IPS DF 4.7 (cell line): ENCODE measurements around the gene ACOX3.
"Not testable (repeated sequence)": the region's sequence is repeated elsewhere in the genome, so short reads cannot be mapped to it uniquely, and the experiment has no call there.

ENCODE experiments used
- DNase-seq: peaks from one replicate; pipeline ENCODE4 v3.0.0-alpha.2; 2013; ENCODE audit warnings: low spot score; ENCODE audit errors: extremely low read depth

Gene ACOX3

DNA sequence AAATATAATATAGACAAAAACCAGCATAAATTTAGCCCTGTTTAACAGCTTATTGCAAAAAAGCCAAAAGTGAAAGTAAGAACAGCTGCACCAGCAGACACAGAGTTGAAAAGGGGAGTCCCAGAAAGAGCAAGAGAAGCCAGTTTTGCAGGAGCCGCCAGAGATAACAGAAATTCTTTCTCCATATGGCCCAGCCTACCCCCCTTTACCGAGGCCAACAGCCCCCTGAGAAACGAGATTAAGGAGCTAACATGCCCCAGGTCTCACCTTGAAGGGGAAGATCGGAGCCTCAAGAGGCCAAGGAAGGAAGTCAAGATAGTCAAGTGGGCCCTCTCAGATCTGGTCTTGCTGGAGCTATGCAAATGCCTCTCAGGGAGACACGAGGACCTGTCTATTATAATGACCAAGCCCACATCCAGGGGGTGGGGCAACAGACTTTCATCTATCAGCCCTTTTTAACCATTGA is 4.8 kb downstream of the ACOX3 start:
- DNase-seq, result no peak

DNA sequence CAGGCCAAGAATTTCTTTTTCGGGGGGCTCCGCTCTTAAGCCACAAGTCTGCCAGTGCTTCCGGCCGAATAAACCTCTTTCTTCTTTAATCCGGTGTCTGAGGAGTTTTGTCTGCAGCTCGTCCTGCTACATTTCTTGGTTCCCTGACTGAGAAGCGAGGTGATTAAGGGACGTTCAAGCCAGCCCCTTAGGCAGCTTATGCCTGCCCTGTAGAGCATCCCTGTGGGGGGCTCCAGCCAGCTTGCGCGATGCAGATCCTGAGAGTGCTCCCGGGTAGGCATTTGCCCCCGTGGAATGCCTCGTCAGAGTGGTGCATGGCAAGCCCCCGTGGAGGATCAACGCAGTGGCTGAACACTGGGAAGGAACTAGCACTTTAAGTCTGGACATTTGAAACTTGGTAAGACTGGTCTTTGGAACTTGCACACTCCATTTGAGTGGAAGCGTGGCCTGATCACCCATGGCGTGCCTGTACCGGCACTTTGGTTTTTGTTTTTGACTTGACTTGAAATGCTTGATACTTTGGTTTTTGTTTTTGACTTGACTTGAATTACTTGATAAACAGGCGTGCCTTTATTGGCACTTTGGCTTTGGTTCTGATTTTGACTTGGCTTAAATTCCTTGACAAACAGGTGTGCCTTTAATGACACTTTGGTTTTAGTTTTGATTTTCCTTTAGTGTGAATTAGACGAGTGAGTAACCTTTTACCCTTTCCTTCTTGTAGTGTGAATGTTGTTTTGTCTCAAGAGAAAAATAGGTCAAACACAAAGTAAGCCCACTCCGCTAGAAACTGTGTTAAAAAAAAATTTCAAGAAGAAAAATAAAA is 6.1 kb downstream of the ACOX3 start:
- no peak for DNase-seq

DNA sequence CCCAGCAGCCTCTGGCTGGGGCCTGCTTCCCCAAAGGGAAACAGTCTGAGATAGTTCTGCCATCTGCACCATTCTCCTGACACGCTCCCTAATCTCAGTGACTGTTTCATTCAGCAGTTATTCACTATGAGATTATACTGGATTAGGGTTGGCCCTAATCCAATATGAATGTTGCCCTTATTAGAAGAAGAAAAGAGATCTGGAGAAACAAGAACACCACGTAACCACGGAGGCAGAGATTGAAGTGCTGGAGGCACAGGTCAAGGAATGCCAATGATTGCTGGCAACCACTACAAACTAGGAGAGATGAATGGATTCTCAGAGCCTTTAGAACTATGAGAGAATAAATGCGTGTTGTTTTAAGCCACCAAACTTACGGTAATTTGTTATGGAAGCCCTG is 7.4 kb downstream of the ACOX3 start:
- no peak for DNase-seq

DNA sequence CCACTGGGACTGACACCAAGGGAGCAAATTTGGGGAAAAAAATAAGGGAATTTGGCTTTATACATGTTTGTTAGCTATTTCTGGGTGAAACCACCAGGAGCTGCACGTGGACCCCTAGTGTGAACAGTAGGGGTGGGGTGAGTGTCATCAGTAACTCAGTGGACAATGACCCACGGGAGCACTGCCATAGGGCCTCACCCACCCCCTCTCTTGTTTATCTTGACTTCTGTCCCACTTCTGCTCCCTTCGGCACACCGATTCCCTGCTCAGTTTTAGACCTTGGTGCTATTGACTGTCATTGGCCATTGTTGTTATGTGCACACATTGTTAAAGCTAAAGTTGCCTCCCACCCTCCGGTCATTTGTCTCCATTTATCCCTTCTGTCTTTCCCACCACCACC is 9.0 kb downstream of the ACOX3 start:
- no peak for DNase-seq

DNA sequence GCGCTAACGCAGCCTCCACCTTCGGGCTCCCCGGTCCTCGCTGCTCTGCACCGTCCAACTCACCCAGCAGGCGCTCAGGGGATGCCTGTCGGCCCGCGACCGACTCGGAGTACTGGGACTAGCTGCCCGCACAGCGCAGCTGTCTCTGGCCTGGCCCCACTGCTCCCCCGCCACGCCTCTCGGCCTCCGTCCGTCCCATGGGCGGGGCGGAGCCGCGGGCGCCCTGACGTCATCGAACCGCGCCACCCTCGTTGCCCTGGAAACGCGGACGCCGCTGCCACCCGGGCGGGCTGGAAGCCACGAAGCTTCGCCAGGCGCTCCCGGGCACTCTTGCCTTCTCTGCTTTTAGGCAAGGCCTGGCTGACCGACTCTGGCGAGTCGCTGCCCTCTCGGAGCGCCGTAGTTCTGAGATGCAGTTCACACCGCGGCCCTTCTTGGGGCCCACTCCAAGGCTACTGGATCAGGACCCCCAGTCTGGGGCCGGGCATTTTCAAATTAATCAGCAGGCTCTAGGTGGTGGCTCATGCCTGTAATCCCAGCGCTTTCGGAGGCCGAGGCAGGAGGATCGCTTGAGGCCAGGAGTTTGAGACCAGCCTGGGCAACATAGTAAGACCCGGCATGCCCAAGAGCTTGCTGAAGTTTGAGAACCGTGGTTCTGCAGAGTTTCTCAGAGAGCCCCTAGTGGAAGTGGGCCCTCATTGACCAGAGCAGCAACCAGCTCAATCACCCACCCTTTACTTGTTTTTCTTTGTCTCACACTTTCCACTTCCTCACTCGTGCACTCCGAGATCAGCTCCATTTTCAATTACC is 12.0 kb downstream of the ACOX3 start:
- DNase-seq, result no peak

DNA sequence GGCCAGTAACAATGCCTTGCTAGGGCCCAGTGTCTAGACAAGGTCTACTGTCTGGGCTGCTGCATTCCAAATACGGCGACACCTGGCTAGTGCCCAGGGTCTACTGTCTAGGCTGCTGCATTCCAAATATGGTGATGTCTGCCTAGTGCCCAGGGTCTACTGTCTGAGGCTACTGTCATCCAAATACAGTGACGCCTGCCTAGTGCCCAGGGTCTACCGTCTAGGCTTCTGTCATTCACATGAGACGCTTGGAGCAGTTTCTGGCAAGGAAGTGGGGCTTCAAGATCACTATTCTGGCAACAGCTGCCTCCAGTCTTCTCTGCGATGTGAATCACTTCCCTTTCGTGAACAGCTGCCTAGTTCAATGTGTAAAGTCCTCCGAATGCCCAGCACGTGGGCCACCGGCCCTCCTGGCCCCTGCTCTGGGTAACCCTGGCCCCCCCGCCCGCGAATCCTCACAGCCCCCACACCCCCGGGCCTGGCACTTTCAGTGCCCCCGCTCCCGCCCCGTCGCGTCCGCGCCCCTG is 12.7 kb downstream of the ACOX3 start:
- DNase-seq, result no peak

DNA sequence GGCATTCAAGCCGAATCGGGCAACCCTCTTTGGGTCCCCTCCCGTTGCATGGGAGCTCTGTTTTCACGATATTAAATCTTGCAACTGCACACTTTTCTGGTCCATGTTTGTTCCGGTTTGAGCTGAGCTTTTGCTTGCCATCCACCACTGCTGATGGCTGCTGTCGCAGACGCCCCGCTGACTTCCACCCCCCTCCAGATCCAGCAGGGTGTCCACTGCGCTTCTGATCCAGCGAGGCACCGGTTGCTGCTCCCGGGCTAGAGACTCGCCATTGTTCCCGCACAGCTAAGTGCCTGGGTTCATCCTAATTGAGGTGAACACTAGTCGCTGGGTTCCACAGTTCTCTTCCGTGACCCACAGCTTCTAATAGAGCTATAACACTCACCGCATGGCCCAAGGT is 13.3 kb downstream of the ACOX3 start:
- no peak for DNase-seq

DNA sequence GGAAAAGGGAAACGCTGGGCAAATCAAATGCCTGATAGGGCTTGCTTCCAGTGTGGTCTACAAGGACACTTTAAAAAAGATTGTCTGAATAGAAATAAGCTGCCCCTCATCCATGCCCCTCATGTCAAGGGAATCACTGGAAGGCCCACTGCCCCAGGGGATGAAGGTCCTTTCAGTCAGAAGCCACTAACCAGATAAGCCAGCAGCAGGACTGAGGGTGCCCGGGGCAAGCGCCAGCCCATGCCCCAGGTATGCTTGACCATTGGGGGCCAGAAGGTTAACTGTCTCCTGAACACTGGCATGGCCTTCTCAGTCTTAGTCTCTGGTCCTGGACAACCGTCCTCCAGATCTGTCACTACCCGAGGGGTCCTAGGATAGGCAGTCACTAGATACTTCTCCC is 17.7 kb downstream of the ACOX3 start:
- DNase-seq, result no peak

DNA sequence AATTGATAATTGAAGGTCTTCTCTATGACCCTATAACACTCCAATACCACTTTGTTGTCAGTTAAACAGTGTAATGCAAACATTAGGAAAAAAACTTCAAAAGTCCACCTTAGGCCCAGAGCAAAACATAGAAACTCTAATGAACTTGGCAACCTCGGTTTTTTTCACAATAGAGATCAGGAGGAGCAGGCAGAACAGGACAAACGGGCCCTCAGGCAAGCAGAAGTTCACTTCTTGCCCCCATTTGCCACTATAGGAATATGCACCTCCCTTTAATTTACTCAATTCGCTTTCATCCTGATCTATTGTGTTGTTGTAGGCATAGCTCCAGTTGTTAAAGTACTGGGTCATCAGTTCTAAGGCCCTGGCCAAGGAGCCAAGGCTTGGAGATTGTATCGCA is 18.2 kb downstream of the ACOX3 start:
- DNase-seq, result no peak

DNA sequence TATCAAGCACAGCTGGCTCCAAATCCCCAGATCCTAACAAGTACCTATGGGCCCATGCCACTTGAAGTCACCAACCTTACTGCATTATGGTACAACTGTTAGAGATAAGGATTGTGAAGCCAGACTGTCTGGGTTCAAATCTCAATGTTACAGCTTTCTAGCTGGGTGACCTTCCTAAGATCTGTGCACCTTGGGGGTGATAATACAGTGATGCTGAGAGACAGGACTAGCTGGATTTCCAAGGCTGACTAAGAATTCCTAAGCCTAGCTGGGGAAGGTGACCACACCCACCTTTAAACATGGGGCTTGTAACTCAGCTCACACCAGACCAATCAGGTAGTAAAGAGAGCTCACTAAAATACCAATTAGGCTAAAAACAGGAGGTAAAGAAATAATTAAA is 20.4 kb downstream of the ACOX3 start:
- DNase-seq, result not testable (repeated sequence)

DNA sequence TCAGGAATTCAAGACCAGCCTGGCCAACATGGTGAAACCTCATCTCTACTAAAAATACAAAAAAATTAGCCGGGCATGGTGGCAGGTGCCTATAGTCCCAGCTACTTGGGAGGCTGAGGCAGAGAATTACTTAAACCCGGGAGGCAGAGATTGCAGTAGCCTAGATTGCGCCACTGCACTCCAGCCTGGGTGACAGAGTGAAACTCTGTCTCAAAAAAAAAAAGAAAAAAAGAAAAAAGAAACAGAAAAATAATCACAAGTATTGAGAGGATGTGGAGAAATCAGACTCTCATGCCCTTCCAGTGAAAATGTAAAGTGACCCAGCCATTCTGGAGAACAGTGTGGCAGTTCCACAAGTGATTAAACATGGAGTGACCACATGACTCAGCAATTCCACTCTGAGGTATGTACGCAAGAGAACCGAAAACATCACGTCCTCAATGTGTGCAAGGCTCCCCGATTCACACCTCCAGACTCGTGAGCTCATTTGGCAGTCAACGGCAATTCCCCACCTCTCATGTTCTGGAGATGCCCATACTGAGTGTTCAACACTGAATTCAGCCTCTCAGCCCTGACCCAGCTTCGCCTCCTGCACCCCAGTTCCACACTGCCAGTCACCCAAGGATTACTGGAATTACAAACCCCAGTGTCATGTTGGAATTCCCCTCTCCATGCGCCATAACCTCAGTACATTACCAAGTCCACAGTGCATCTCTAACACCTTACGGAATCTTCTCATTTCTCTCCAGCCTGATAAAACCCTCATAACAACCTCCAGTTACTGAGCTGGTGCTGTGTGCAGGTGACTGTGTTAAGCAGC is 21.1 kb downstream of the ACOX3 start:
- DNase-seq, result no peak

DNA sequence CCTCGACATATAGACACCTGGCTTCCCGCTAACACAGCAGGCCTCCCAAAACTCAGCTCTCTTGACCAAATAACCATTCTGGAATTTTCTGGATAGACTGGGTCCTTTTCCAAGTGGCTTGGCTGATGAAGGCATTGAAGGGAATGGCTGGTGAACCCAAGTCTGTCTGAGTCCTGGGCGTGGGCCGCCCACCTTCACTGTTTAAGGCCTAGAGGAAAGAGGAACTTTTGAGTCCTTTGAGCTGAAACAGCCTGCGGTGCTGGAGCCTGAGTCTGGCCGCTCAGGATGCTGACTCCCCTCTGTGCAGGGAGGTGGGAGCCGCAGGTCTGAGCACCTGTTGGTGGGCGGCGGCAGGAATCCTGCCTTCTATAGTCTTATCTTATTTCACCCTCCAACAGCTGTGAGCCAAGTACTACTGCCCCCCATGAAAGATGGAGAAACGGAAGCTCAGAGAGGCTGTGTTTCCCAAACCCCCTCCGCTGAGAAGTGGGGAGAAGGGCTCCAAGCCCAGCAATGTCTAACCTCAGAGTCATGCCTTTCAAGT is 23.4 kb downstream of the ACOX3 start:
- DNase-seq, result no peak

DNA sequence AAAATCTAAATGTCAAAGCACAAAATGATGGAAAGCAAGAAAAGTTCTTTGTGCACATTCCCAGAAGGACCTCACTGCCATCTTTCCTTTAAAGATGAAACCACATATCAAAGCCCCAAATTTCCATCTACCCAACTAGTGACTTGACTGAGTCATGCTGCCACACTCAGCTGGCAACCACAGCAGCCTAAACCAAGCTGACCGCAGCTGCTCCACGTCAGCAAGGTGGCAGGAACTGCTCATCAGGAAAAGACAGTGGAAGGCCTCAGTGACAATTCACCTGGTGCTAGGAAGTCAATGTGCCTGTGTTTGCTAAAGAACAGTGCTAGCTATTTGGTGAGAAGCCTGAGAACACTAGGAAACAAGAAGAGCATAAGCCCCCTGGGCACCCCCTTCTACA is 26.1 kb downstream of the ACOX3 start:
- DNase-seq, result no peak

DNA sequence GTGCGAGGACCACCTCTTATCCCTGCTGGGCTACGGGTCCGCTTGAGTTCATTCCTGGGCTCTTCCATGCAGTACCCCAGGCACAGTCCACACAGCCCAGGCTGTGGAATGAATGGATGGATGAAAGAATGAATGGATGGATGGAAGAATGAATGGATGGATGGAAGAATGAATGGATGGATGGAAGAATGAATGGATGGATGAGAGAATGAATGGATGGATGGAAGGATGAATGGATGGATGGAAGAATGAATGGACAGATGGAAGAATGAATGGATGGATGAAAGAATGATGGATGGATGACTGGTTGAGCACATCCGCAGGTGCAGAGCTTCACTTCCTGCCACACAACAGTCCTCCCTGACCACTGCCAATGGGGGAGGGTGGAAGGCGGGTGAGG is 28.2 kb downstream of the ACOX3 start:
- DNase-seq, result no peak

DNA sequence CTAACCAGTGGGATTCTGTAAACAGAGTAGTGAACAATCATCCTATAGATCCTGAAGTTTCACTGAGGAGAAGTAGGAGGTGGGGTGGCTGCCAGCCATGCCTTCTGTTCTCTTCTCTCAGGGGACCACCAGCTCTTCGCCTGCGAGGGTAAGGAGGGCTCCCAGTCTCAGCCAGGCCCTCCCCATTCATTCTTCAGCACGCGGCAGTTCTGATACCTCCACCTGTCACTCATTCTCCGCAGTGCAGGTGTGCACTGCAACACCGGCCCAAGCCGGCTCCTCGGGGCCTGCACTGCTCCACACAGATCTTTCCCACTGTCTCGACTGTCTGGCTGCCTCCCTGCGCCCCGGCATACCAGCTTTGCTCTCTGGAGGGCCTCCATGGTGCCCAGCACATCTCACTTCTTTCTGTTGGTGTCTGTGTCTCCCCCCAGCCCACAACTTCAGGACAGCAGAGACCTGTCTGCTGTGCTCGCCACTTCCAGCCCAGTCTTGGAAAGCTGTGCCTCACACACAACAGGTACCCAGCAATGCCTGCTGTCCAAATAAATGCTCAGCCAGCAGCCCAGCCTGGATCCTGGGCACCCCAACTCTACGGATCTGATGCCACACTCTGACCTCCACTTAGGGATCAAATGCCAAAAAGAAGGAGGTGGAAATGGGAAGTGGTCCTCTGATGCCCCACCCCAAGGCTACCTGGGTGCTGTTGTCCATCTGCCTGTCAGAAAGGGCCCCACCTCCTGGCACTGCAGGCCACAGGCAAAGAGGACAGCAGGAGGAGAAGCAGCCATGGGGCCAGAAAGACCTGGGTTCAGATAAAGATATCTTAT is 29.0 kb downstream of the ACOX3 start:
- no peak for DNase-seq

DNA sequence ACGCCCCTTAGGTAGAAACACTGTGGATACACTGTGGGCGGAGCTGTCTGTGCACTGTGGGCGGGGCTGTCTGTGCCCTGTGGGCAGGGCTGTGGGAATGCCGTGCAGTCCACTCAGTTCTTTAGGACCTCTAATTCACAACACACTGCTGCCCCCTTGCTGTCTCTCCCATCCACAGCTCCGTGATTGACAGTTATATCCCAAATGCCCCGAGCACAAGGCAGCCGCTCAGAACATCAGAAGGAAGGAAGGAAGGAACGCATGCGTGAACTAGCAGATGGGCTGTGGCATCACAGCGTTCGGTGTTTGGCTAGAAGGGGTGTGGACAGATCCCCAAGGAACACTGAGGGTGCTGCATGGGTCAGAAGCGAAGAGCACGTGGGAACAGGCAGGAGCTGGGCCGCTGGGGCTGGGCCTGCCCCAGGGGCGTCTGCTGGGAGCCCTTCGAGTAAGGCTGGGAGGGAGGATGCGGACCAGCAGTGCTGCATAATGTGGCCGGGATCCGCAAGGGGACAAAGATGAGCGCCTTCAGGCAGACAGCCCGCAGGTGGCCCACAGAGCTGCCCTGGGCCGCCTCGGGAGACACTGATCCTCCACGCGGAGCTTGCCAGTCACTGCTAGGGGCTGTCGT is 29.8 kb downstream of the ACOX3 start:
- no peak for DNase-seq

DNA sequence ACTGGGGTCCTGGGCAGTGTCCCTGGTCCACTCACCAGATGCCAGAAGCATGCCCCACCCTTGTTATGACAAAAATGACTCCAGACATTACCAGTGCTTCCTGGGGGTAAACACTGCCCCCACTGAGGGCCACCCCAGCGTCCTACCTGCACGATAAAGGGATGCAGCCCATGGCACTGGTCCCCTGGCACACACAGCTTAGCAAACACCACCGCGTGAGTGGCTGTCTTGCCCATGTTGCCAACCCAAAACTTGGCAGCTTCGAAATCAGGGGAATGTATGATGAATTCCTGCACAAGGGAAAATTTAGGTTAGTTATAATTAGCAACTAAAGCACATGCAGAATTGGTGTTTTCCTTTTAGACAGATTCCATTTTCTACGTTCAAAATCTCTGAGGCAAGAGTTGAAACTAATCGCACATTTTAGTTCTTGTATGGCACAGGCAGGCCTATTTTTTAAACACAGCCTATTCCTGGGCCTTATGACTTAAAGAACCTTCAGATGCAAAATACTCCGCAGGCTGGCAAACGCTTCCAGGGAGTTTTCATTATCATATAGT is 30.4 kb downstream of the ACOX3 start:
- DNase-seq, result no peak

DNA sequence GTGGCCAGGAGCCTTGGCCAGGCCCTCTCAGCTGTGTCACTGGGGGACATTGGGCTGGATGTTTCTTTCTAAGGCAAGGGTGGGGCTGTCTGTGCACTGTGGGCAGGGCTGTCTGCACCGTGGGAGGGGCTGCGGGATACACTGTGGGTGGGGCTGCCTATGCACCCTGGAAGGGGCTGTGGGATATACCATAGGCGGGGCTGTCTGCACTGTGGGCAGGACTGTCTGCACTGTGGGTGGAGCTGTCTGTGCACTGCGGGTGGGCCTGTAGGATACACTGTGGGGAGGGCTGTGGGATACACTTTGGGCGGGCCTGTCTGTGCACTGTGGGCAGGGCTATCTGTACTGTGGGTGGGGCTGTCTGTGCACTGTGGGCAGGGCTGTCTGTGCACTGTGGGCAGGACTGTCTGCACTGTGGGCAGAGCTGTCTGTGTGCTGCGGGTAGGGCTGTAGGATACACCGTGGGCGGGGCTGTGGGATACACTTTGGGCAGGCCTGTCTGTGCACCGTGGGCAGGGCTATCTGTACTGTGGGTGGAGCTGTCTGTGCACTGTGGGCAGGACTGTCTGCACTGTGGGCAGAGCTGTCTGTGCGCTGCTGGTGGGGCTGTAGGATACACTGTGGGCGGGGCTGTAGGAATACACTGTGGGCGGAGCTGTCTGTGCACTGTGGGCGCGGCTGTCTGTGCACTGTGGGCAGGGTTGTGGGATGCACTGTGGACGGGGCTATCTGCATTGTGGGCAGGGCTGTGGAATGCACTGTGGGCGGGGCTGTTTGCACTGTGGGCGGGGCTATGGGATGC is 31.1 kb downstream of the ACOX3 start:
- DNase-seq, result no peak

DNA sequence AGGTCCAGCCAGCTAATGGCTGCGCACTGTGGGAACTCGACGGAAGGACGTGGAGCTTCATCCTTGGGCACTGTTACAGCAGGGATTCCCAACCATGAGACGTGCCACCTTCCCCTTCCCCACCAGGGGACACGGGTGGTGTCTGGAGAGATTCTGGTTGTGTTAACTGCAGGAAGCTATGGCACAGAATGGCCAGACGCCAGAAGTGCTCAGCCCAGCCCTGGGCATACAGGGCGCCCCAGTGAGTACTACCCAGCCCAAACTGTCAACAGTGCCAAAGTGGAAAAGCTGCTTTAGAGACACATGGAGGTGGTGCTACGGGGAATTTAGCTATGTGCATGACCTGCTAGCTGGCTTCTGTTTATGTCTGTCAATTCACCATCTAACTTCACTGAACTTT is 32.8 kb downstream of the ACOX3 start:
- DNase-seq, result no peak
